Stimulated activated CD4-positive, alpha-beta T cell treated with anti-CD3 and anti-CD28 coated beads, TNF-alpha, amount 100 ng/mL, for 4 hours (primary cell): ENCODE measurements around the gene EPAS1.

Experiments
- DNase-seq, 3 experiments: peaks; one replicate each; pipeline ENCODE4 v3.0.0-alpha.2; 2020; ENCODE audit warnings: low read depth in 3 of 3

EPAS1 gene

GRCh38 chr2:46409756-46410155, 112.5 kb downstream of the EPAS1 start:
- no peak for DNase-seq

GRCh38 chr2:46410273-46411244, 113.4 kb downstream of the EPAS1 start:
- DNase-seq, result no peak

DNA sequence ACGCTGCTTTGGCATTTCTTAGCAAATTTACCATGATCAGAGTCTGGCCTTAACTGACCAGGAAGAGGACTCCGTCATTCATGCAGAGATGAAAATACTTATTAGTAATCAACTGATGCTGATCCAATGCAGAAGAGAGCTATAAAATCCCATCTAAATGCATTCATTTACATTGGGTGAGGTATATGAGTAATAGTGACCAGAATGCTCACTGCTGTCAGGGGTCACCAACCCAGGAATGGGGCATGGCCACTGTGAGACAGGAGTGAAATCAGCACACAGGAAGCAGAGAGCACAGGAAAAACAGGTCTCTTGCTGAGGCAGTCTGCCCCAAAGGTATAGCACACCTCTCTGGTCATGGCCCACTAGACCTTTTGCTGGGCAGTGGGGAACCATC, 114.0 kb downstream of the EPAS1 start:
- no peak for DNase-seq

GRCh38 chr2:46411985-46412384, 114.8 kb downstream of the EPAS1 start:
- DNase-seq, result no peak

DNA sequence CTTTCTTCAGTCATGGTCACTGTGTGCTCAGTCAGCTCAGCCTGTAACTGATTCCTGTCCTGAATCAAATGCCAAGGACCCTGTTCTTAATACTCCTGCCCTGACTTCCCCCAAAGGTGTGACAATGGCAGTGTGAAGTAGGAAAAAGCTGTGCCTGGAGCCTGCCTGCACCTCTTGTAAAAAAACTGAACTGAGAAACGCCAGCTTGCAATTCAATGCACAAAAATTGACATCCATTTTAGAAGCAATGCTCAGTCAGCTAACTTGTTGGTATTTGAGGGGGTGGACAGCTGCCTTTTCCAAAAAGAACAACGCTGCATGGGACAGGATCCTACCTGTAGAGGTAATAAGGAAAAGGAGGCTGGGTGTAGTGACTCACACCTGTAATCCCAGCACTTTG, 115.9 kb downstream of the EPAS1 start:
- DNase-seq, result no peak

DNA sequence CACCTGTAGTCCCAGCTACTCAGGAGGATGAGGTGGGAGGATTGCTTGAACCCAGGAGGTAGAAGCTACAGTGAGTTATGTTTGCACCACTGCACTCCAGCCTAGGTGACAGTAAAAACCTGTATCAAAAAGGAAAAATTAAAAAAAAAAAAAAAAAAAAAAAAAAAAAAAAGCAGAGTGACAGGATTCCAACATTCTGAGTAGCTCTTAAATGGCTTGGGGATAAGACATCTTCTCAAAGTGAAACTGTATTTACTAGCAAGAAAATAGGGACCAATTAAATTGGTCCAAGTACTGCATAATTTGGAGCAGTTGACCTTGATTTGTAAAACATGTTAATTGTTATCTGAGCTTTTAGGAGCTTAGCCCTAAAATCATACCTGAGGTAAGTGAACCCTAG, 116.4 kb downstream of the EPAS1 start:
- DNase-seq, result no peak

DNA sequence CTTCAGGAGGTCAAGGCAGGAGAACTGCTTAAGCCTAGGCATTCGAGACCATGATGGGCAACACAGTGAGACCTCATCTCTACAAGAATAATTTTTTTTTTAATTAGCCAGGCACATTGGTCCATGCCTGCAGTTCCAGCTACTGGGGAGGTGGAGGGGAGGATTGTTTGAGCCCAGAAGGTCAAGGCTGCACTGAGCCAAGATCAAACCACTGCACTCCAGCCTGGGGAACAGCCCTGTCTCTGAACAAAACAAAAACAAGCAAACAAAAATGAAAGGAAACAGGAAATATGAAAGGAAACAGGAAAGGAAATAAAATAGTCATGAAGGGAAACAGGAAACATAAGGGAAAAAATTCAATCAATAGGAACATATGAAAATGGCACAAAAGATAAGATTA, 117.5 kb downstream of the EPAS1 start:
- DNase-seq, result no peak

DNA sequence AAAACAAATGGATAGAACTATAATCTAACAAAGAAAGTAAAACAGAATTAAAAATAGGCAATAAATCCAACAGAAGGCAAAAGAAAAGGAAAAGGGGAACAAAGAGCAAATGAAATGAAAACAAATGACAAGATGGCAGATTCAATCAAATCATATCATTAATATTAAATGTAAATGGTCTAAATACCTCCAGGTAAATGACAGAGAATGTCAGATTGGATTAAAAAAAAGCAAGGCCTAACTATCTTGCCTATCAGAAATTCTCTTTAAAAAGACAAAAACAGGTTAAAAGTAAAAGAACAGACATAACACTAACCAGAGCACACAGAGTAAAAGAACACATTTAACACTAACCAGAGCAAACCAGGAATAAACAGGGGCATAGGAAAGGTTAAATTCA, 119.1 kb downstream of the EPAS1 start:
- no peak for DNase-seq

DNA sequence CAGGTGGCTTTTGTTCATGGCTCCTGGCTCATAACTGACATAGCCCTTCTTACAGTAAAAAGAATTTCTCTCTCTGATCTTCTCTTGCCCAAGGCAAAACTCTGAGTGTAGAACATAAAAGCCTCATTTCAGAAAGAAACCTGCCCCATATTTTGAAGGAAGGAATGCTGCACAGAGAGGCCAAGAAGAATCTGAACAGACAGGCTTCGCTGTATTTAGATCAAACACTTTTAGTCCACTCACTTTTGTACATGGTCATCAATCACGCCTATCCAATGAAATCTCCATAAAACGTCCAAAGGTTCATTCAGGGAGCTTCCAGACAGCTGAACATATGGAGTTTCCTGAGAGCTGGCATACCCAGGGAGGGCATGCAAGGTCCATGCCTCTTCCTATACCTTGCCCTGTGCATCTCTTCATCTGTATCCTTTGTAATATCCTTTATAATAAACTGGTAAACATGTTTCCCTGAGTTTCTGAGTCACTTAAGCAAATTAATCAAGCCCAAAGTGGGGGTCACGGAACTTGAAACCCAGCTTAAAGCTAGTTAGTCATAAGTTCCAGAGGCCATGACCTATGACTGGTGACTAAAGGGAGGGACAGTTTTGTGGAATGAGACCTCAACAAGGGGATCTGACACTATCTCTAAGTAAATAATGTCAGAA, 119.7 kb downstream of the EPAS1 start:
- DNase-seq, result no peak

GRCh38 chr2:46420945-46421344, 123.7 kb downstream of the EPAS1 start:
- DNase-seq, result no peak

- no peak for DNase-seq
Measured at GRCh38 chr2:46421361-46421760, 124.2 kb downstream of the EPAS1 start.

DNA sequence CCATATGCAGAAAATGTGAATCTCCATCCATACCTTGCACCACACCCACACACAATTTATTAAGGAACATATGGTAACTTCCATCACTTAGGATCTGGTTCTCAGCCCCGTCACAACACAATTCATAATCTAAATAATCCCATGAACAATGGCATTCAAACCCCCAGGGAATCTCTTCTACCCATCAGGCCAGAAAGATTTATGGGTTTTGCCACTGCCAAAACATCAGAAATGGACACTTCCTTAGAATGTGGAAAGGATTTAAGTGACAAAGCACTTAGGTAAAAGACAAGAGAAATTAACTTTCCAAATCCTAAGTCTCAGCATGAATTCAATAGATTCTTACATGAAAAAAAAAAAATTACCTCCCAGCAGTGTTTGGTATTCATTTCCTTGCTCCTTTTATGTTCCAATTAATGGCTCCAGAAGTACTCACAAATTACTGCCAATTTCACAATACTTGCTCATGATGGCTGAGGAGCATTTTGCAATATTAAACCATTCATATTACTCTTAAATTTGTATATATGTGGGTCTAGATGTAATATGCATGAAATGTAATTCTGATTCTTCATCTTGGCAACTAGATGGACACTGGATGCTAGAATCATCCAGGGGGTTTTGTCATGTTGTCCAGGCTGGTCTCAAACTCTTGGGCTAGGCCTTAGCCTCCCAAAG, 125.6 kb downstream of the EPAS1 start:
- DNase-seq, result no peak

GRCh38 chr2:46424937-46425336, 127.7 kb downstream of the EPAS1 start:
- DNase-seq, result no peak

DNA sequence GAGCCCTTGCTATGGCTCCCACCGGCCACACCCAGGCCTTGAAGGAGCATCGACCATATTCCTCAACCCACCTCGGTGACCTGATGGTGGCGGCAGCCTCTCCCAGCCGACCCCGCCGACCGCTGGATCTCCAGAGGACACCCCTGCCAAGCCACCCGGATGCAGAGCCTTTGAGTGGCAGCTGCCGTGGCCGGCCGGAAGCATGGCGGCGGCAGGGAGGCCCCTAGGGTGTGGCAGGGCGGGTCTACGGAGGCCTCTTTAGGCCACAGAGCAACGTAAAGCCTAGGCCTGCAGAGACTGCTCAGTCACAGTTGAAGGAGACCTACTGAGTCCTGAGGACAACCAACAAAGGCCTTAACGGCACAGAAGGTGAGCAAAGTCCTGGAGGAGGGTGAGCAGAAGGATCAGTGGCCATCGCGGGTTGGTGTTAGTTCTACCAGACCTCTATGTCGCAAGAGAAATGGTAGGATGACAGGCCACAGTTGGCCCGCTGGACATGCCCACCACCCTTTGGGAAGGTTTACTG, 131.8 kb downstream of the EPAS1 start:
- DNase-seq, result no peak

DNA sequence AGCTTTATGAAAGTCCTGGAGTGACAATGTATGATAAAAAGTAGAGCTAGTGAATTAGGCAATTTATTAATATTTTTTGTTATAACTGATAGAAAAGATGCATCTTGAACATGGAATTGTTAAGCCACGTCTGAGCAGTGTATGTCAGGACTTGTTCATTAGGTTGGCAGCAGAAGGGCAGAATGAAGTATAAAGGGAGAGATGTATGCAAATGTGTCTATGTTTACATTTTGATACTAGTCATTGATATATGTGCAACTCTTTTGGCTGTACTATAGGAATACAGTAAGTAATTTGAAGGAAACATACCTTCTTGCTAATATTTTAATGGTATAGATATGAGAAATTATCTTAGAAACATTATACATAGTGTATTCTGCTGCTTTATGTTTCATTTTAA, 133.2 kb downstream of the EPAS1 start:
- no peak for DNase-seq

DNA sequence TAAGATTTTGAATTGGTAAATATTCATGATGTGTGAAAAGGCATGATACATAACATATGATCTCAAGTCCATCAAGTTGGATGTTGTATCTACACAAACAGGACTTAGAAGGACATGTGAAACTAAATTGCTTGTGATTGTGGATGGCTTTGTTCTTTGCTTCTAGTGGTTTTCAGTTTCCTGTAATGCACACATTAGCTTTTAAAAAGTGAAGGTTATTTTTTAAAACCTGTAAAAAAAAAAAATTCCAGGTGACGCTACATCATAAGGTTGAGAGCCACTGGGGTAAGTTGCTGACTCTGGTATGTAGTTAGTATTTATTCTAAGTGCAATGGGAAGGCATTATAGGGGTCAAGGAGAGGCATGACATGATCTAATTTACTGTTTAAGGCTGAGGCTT, 133.8 kb downstream of the EPAS1 start:
- DNase-seq, result no peak

DNA sequence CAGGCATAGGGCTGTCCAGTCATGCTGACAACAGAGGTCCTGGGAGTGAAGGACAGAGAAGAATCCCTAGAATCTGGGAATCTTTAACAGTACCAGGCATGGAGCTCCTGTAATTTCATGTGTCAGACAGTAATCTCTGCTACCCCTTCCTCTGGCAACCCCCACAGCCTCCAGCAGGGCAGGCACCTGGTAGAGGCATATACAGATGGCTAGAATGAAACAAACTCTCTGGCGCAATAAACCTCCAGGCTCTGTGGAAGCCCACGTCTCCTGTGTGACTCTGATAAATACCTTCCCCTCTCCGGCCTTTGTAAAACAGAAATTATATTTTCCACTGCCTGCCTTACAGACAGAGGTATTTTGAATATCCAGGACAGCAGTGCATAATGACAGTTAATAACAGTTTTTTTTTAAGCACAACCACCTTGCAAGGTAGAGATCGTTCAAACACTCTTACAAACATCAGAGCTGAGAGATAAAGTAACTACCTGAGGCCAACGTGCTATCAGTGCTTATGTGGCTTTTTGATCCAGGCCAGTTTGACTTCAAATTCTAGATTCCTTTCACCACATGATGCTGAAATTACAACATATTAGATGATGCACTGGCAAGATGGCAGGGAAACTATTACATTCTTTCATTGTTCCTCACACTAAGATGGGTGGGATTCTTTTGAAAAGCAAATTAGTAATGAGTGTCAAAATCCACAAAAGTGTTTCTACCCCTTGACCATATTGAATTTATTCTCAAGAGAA, 134.5 kb downstream of the EPAS1 start:
- DNase-seq, result no peak

GRCh38 chr2:46434851-46435273, 137.7 kb downstream of the EPAS1 start:
- DNase-seq, result no peak

GRCh38 chr2:46435353-46435752, 138.1 kb downstream of the EPAS1 start:
- no peak for DNase-seq

GRCh38 chr2:46435796-46436360, 138.7 kb downstream of the EPAS1 start:
- DNase-seq, result no peak
